GM12872 (cell line): ENCODE results near the gene ULBP2.

Experiments
- TF ChIP-seq, protein P1 (sequence below): IDR thresholded peaks from 3 replicates; pipeline ENCODE4 v1.5.1; 2011; ENCODE audit warnings: low read depth, mild to moderate bottlenecking, low read length, moderate library complexity; ENCODE audit not compliant: insufficient read depth

ULBP2 gene

DNA sequence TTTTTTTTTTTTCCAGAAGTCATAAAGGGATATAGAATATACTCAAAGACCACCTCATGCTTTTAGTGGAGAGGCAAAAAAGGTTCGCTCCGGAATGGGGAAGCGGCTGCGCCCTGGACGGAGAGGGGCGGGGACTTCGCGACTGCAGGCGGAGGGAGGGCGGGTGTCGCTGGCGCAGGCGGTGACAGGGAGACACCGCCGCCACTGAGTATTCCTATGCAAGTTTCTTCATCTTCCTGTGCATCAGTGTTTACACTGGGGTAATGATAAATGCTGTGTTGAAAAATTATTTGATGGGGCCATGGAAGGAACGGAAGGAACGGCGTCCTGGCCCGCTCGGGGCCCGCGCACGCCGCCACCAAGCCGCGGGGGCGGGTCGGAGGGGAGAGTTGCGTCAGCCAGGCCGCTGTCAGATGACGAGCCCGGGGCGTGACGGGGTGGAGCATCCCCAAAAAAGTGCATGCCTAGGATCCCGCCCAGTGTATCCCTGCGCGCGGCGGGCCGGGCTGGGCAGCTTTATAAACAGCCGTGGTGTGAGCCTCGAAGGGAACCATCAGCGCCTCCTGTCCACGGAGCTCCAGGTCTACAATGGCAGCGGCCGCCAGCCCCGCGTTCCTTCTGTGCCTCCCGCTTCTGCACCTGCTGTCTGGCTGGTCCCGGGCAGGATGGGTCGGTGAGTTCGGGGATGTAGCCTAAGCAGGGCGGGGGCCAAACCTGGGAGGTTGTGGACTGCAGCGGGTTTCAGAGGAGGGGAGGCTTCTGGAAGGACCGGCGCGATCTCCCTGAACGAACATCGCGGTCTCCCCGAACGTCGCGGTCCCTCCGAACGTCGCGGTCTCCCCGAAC is 21.9 kb downstream of the ULBP2 start, which contains the start of gene ULBP1:
Gene ULBP1, plus strand, starts transcription at position 482 of the 846 bp plus-strand sequence. Its CDS starts 107 bp downstream, at position 589.
- TF ChIP-seq, protein P1, sequence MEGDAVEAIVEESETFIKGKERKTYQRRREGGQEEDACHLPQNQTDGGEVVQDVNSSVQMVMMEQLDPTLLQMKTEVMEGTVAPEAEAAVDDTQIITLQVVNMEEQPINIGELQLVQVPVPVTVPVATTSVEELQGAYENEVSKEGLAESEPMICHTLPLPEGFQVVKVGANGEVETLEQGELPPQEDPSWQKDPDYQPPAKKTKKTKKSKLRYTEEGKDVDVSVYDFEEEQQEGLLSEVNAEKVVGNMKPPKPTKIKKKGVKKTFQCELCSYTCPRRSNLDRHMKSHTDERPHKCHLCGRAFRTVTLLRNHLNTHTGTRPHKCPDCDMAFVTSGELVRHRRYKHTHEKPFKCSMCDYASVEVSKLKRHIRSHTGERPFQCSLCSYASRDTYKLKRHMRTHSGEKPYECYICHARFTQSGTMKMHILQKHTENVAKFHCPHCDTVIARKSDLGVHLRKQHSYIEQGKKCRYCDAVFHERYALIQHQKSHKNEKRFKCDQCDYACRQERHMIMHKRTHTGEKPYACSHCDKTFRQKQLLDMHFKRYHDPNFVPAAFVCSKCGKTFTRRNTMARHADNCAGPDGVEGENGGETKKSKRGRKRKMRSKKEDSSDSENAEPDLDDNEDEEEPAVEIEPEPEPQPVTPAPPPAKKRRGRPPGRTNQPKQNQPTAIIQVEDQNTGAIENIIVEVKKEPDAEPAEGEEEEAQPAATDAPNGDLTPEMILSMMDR, result no peak

DNA sequence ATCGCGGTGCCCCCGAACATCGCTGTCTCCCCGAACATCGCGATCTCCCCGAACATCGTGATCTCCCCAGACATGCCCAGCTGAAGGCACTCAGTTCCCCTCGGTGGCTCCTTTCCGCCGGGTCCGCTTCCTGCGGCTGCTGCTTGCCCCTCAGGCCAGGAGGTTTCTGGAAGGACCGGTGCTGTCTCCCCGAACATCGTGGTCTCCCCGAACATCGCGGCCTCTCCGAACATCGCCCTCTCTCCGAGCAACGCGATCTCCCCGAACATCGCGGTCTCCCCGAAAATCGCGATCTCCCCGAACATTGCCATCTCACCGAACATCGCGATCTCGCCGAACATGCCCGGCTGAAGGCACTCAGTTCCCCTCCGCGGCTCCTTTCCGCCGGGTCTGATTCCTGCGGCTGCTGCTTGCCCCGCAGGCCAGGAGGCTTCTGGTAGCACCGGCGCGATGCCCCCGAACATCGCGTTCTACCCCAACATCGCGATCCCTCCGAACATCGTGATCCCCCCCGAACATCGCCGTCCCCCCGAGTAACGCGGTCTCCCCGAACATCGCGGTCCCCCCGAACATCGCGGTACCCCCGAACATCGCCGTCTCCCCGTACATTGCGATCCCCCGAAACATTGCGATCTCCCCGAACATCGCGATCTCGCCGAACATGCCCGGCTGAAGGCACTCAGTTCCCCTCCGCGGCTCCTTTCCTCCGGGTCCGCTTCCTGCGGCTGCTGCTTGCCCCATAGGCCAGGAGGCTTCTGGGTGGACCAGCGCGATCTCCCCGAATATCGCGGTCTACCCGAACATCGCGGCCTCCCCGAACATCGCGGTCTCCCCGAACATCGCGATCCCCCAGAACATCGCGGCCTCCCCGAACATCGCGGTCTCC is 22.7 kb downstream of the ULBP2 start:
- TF ChIP-seq, protein P1, result no peak

DNA sequence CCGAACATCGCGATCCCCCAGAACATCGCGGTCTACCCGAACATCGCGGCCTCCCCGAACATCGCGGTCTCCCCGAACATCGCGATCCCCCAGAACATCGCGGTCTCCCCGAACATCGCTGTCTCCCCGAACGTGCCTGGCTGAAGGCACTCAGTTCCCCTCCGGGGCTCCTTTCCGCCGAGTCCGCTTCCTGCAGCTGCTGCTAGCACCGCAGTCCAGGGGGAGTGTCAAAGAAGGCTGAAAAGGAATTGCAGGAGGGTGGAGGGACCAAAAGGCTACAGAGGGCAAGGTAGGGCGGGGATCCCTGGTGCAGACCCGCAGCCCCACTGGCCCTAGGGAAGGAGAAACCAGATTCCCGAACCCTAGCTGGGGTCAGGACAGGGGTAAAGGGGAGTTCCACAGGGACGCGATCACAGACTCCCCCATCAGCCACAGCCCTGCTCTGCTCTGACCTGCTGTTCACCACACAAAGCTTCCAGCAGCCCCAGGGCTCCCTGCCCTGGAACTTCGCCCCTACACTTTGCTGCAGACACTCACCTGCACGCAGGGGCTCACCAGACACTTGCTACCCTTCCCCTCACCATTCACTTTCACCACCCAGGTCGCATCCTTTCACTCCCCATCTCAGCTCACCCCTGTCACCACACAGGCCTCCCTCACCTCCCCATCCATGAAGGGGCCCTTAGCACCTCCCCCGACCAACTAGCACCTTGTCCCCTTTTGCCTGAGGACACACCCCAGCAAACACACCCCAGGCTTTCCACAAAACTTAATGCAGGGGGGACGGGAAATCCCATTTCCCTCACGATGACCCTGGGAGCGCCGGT is 23.6 kb downstream of the ULBP2 start:
- TF ChIP-seq, protein P1, result no peak

DNA sequence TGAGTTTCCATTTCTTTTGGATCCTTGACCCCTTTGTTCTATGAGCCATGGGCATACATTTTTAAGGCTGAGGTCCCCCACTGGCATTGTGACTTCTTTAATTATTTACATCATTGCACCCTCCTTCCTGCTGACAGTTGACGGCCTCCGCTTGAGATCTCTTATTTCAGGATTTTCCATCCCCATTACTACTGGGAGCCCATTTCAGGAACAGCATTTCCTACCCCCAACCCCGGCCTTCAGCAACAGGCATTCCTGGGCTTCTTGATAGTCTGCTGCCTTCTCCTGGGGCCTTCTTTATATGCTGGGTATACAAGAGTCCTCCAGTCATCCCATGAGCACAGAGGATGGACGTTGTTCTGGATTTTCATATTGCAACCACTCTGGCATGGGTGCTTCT is 25.8 kb downstream of the ULBP2 start:
- TF ChIP-seq, protein P1, result no peak

DNA sequence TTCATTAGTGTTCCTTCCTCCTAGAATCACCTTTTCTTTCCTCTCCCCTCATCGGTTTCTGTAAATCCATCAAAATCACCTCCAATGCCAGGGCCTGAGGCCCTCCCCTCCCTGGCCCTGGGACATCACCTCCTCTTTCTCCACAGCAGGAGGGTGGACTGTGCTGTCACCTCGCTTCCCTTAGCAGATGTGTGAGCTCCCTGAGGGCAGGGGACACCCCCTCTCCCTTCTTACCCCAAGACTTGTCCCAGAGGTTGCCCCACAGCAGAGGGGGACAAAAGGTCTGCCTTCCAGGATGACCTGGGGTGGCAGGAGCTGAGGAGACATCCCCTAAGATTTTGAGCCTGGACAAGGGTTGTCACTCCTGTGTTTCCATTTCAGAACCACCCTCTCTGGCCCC is 27.8 kb downstream of the ULBP2 start:
- TF ChIP-seq, protein P1, result no peak

DNA sequence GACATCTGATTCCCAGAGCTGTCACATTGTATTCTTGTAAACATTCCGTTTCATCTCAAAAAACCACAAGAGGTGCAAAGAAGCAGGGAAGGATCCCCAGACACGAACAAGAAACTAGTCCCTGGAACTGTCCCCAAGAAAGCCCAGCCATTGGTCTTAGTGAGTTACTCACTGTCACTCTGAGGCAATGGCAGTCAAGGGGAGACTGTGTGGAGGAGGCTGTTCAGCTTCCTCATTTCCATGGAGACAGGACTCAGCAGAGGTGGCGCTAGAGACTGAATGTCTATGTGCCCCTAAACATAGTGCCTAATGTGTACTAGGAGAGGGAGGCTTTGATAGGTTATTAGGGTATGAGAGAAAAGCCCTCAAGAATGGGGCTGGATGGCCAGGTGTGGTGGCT is 33.0 kb downstream of the ULBP2 start:
- TF ChIP-seq, protein P1, result no peak
